ENCODE results near the gene PIGT. TPM values are rescaled to one million over a fixed set of nuclear protein-coding genes. Genes with fewer than 3 reads are reported as not detected.
A peak's percentile ranks its signal among the peaks of the same experiment; 100 is the strongest.
"Not testable (repeated sequence)": the region's sequence is repeated elsewhere in the genome, so short reads cannot be mapped to it uniquely, and the experiment has no call there.

Gene PIGT
- total RNA-seq, 1 experiment from 2014 or later = 193 TPM

DNA sequence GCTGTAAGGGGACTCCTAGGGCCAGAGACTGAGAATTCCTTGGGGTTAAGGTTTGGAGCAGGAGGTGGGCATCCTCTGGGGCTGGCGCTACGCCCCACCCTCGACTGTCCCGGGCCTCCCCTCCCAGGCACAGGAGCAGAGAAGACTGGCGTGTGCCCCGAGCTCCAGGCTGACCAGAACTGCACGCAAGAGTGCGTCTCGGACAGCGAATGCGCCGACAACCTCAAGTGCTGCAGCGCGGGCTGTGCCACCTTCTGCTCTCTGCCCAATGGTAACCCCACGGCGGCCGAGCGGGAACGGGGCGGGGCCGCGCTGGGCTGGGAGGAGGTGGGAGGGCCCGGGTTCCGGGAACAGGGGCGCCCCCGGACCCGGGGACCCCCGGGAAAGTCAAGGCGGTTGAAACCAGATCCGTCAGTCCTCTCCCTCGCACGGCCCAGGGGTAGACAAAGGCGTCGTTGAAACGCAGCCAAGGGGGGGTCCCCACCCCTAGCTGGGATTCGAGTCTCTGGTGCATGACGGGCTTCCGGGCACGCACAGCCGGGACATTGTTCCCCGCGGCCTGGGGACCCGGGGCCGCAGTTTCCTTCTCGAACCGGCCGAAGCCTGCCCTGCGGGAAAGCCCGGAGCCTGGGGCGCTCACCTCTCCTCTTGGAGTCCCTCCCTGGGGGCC, 54.5 kb downstream of the PIGT start:
- DNase-seq = peak; percentile 81
- H3K9me3 Mint-ChIP-seq (ENCODE audit: low read depth, unreplicated experiment) = no peaks in the 10 kb centered on the region
- H3K4me3 Mint-ChIP-seq (ENCODE audit: low read depth, unreplicated experiment) = peak overlapping the region; percentile 89
- H3K27ac Mint-ChIP-seq (ENCODE audit: unreplicated experiment) = peak overlapping the region; percentile 46
- CTCF ChIA-PET = interaction anchor here (0.6 to 2.1 kb wide), 8 partner anchors 11 to 147 kb away, joined by 3 to 8 read pairs (median 6); no protein-coding TSS in a partner anchor
- no TSS peak for BruUV-seq (replicated peaks)
- H3K4me1 Mint-ChIP-seq (ENCODE audit: low read depth, unreplicated experiment) = peaks cover 31% of the 10 kb centered on the region
- TF ChIP-seq, protein P1, sequence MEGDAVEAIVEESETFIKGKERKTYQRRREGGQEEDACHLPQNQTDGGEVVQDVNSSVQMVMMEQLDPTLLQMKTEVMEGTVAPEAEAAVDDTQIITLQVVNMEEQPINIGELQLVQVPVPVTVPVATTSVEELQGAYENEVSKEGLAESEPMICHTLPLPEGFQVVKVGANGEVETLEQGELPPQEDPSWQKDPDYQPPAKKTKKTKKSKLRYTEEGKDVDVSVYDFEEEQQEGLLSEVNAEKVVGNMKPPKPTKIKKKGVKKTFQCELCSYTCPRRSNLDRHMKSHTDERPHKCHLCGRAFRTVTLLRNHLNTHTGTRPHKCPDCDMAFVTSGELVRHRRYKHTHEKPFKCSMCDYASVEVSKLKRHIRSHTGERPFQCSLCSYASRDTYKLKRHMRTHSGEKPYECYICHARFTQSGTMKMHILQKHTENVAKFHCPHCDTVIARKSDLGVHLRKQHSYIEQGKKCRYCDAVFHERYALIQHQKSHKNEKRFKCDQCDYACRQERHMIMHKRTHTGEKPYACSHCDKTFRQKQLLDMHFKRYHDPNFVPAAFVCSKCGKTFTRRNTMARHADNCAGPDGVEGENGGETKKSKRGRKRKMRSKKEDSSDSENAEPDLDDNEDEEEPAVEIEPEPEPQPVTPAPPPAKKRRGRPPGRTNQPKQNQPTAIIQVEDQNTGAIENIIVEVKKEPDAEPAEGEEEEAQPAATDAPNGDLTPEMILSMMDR (IDR thresholded peaks at IDR 0.05; ENCODE audit: unreplicated experiment) = no peak
- intact Hi-C loops (cut with micrococcal nuclease; ENCODE audit: unreplicated experiment) = no loop called here
- H3K27me3 Mint-ChIP-seq (ENCODE audit: unreplicated experiment) = peaks cover 9% of the 10 kb centered on the region
- peaks cover 24% of the 10 kb centered on the region for H3K36me3 Mint-ChIP-seq (ENCODE audit: insufficient read depth, unreplicated experiment)

DNA sequence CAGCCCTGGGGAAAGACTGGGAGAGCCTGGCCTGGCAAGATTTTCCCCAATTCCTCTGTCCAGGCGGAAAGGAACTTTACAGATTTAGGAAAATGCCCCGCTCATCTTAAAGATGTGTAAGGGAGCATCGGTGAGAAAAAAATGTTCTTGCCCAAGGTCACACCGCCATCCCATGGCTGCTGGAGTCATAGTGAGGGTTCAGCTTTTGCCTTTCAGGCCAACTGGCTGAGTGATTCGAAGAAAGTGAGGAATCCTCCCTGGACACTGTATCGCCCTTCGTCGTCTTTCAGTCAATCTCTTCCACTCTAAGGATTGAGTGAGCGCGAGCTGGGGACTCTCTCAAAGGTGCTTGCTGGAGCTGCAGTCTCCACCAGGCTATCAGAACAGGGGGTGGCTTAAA, 55.0 kb downstream of the PIGT start:
- no peaks in the 10 kb centered on the region for H3K9me3 Mint-ChIP-seq (ENCODE audit: low read depth, unreplicated experiment)
- TF ChIP-seq, protein P1 (IDR thresholded peaks at IDR 0.05; ENCODE audit: unreplicated experiment) = no peak
- peak overlapping the region; percentile 2 for H3K27ac Mint-ChIP-seq (ENCODE audit: unreplicated experiment)
- CTCF ChIA-PET = interaction anchor here (1.0 to 2.1 kb wide), 5 partner anchors 10 to 148 kb away, joined by 3 to 8 read pairs (median 6); no protein-coding TSS in a partner anchor
- peaks cover 31% of the 10 kb centered on the region for H3K4me1 Mint-ChIP-seq (ENCODE audit: low read depth, unreplicated experiment)
- H3K36me3 Mint-ChIP-seq (ENCODE audit: insufficient read depth, unreplicated experiment) = peaks cover 24% of the 10 kb centered on the region
- intact Hi-C loops (cut with micrococcal nuclease; ENCODE audit: unreplicated experiment) = no loop called here
- DNase-seq = no peak
- peaks cover 9% of the 10 kb centered on the region for H3K27me3 Mint-ChIP-seq (ENCODE audit: unreplicated experiment)
- peak overlapping the region; percentile 89 for H3K4me3 Mint-ChIP-seq (ENCODE audit: low read depth, unreplicated experiment)
- BruUV-seq (replicated peaks) = no TSS peak

DNA sequence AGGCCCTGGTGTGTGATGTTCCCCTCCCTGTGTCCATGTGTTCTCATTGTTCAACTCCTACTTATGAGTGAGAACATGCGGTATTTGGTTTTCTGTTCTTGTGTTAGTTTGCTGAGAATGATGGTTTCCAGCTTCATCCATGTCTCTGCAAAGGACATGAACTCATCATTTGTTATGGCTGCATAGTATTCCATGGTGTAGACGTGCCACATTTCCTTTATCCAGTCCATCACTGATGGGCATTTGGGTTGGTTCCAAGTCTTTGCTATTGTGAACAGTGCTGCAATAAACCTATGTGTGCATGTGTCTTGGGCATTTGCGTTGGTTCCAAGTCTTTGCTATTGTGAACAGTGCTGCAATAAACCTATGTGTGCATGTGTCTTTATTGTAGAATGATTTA, 56.3 kb downstream of the PIGT start:
- H3K9me3 Mint-ChIP-seq (ENCODE audit: low read depth, unreplicated experiment); DNase-seq; H3K27me3 Mint-ChIP-seq (ENCODE audit: unreplicated experiment); BruUV-seq (replicated peaks); CTCF ChIA-PET; H3K4me3 Mint-ChIP-seq (ENCODE audit: low read depth, unreplicated experiment); intact Hi-C loops (cut with micrococcal nuclease; ENCODE audit: unreplicated experiment); H3K27ac Mint-ChIP-seq (ENCODE audit: unreplicated experiment): not testable (repeated sequence)
- Mint-ChIP-seq H3K4me1 (ENCODE audit: low read depth, unreplicated experiment) (peaks cover 31% of the 10 kb centered on the region), H3K36me3 (ENCODE audit: insufficient read depth, unreplicated experiment) (peaks cover 24% of the 10 kb centered on the region)

Small RNA genes within 50 kb of the gene (microRNA-seq; reads per million reads assigned to microRNA genes)
- 5.6 reads per million, percentile 18 among the genes with 10 or more reads in this experiment for gene MIR6812

Other genes with a start within 250 kb of the PIGT start
- gene PI3, start 241.2 kb upstream of the PIGT start, total RNA-seq (2022) = 52.0 and 52.1 TPM in 2 replicates
- 0.21 TPM in 1 of 2 replicates, not detected in the other for gene SEMG1, start 209.1 kb upstream of the PIGT start, total RNA-seq (2022)
- gene SEMG2, start 194.8 kb upstream of the PIGT start, total RNA-seq (2022) = not detected in 2 replicates
- gene SLPI, start 161.6 kb upstream of the PIGT start, total RNA-seq (2022) = 270 and 446 TPM in 2 replicates
- not detected in 2 replicates for gene RBPJL, start 109.3 kb upstream of the PIGT start, total RNA-seq (2022)
- gene MATN4, start 107.8 kb upstream of the PIGT start, total RNA-seq (2022) = 0.17 and 0.29 TPM in 2 replicates
- gene SDC4, start 67.7 kb upstream of the PIGT start, total RNA-seq (2022) = 238 and 256 TPM in 2 replicates
- gene SYS1, start 53.0 kb upstream of the PIGT start, total RNA-seq (2022) = 42.1 and 45.5 TPM in 2 replicates
- 0.52 and 0.88 TPM in 2 replicates for gene TP53TG5, start 37.8 kb upstream of the PIGT start, total RNA-seq (2022)
- 105 and 113 TPM in 2 replicates for gene DBNDD2, start 7.9 kb upstream of the PIGT start, total RNA-seq (2022)
- 295 TPM in 2 replicates for gene WFDC2, start 53.6 kb downstream of the PIGT start, total RNA-seq (2022)
- gene SPINT3, start 99.5 kb downstream of the PIGT start, total RNA-seq (2022) = not detected in 2 replicates
- not detected in 2 replicates for gene WFDC6, start 123.3 kb downstream of the PIGT start, total RNA-seq (2022)
- gene EPPIN, start 131.3 kb downstream of the PIGT start, total RNA-seq (2022) = not detected in 2 replicates
- not detected in 2 replicates for gene WFDC8, start 163.1 kb downstream of the PIGT start, total RNA-seq (2022)
- not detected in 2 replicates for gene WFDC10A, start 213.6 kb downstream of the PIGT start, total RNA-seq (2022)
- not detected in 2 replicates for gene WFDC9, start 215.1 kb downstream of the PIGT start, total RNA-seq (2022)